Activated naive CD8-positive, alpha-beta T cell treated with anti-CD3 and anti-CD28 coated beads, Interleukin-2, amount 50 U/mL, for 16 hours (primary cell): ENCODE data around the gene RELT.
"Not testable (repeated sequence)": the region's sequence is repeated elsewhere in the genome, so short reads cannot be mapped to it uniquely, and the experiment has no call there.

Experiments used
- DNase-seq: peaks from one replicate; pipeline ENCODE4 v3.0.0-alpha.2; 2020; ENCODE audit warnings: low read depth, low spot score

Gene RELT

DNA sequence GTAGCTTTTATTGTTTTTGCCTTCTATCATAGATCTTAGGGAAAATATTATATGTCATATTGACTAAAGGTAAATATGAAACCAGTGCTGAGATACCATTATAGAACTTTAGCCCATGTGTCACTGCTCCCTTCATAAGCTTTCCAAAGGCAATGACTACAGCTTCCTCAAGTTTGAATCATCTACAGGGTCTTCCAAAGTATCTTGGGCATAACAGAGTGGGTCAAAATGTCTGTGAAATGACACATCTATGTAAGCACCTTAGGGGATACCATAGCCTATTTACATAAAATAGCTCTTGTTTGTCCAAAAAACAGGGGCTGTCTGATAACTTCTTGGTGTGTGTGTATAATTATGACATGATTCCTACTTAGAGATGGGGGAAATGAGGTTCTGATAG is 52.5 kb downstream of the RELT start:
- DNase-seq = no peak

DNA sequence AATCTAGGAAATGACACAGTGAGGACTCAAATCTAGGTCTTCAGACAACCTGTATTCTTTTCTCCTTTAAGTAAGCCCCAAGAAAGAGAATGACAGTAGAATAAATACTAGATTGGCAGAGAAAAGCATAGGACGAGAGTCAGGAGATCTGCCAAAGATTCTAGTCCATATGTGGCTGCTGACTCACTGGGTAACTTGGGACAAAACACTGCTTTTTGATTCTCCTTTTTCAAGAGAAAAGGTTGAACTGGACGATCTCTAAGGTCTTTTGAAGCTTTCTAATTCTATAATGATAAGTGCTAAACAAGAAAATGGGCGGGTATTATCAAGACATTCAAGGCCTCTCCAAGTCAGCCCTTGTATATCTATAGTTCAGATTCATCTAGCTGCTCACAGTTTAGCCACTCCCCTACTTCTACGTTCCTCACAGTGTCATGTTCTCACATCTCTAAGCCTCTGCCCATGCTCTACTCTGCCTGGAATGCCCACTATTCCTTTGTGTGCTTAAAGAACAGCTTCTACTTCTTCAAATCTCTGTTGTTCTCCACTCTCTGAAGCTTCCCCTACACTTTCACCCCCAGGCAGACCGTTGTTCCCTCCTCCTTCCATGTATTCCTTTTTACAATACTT is 53.0 kb downstream of the RELT start:
- no peak for DNase-seq

DNA sequence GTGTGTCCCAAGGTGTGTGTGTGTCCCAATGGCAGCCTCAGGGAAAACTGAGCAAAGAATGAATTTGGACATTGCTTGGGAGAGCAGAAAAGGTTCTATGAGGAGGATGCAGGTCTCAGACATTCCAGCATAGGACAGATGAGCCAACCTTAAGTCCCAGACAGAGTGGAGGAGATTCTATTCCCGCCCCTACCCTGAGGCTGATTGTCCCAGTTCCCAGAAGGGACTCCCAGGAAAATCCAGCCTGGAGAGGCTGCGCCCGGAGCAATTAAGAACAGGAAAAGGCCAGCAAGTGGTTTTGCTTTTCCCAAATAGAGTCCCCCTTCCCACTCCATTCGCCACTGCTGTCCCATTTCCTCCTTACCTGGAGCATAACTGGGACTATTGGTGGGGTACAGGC is 54.1 kb downstream of the RELT start:
- no peak for DNase-seq

- DNase-seq = no peak
Measured at GRCh38 chr11:73431396-73431795, 55.2 kb downstream of the RELT start.

DNA sequence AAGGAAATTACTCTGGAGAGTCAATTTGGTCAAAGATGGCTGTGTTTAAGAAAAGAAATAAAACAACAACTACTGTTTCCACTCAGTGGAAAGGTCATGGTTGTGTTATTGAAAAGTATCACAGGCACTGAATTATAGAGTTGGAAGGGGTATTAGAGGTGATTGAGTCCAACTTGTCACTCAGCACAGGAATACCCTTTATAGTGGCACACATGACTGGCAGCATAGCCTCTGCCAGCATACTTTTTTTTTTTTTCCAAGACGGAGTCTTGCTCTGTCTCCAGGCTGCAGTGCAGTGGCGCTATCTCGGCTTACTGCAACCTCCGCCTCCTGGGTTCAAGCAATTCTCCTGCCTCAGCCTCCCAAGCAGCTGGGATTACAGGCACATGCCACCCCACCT is 60.7 kb downstream of the RELT start:
- not testable (repeated sequence) for DNase-seq

DNA sequence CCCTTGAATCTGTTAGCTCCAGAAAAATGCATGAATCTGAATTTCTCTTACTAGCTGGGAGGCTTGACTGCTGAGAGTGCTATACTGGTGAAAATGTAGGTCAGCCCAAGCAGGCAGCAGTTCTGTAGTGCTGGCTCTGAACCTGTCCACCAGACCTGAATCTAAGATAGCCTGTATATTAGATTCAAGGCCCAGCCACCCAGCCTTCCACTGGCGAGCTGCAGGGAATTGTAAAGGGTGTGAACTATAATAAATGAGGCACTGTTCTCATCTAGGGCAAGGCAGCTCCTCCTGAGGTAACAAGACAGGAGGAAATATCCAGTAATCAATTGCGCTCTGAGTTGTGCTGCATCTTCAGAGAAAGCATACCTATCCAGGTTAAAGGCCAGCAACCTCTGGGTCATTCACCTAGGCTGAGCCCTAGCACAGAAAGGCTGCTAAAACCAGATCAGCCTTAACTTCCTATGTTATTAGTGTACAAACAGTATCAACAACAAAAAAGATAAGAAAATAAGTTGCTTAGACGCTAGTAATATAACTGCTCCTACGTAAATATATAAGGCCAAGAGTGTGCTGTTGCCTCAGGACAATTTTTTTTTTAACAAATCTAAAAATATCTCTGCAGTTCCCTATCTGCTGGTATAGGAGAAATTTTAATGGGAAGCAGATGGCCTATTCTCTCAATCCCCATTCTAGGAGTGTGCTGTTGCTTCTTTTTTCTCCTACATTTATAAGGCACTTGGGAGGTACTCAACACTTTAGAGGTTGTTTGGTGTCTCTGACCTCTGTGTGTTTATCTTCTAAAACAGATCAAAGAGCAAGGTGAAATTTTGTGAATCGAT is 63.0 kb downstream of the RELT start:
- no peak for DNase-seq

GRCh38 chr11:73445980-73446379 is 69.8 kb downstream of the RELT start:
- DNase-seq = no peak

DNA sequence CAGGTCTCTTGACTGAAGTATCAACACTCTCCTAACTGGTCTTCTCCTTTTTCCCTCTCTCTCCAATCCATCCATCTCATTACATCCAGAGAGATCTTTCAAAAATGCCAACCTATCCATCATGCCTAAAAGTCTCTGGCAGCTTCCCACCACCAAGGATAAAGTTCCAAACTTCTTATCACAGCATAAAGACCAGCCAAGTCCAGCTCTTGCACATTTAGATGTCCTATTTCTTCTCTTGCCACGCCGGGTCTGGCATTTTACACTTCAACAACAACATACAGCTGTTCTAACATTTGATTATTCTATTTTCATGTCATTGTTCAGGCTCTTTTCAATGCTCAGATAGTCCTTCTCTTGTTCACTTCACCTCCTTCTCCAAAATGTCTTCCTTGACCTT is 70.6 kb downstream of the RELT start:
- no peak for DNase-seq
